ENCODE results near the gene PFAS. TPM values are rescaled to one million over a fixed set of nuclear protein-coding genes. Genes with fewer than 3 reads are reported as not detected.

PFAS gene
- total and polyA plus RNA-seq, 4 donors = 17.4 to 38.1 (median 27.8) TPM

GRCh38 chr17:8227238-8227581, 21.9 kb upstream of the PFAS start:
- Histone ChIP-seq H3K4me1 (ENCODE audit: control insufficient read depth, insufficient read depth, low read length) (peaks cover 40% of the 10 kb centered on the region), H3K4me3 (ENCODE audit: low read depth, low read length) (peak overlapping the region; percentile 55), H3K27me3 (ENCODE audit: control insufficient read depth, insufficient read depth, low read length) (no peaks in the 10 kb centered on the region), H3K27ac (ENCODE audit: low read depth, low read length) (peak overlapping the region; percentile 95), H3K36me3 (ENCODE audit: control insufficient read depth, insufficient read depth, low read length) (peaks cover 47% of the 10 kb centered on the region), H3K9me3 (ENCODE audit: control insufficient read depth, insufficient read depth, low read length) (no peaks in the 10 kb centered on the region)
- DNase-seq (ENCODE audit: low read depth in 4 of 6, low spot score in 6 of 6) = no peak
- WGBS (ENCODE audit: insufficient coverage) = 82% methylated on average over 4 of the region's 4 CpGs

GRCh38 chr17:8231701-8232100, 17.4 kb upstream of the PFAS start:
- DNase-seq (ENCODE audit: low read depth in 4 of 6, low spot score in 6 of 6) = no peak
- H3K27ac ChIP-seq (ENCODE audit: low read depth, low read length) = no peak overlapping the region
- peaks cover 88% of the 10 kb centered on the region for H3K36me3 ChIP-seq (ENCODE audit: control insufficient read depth, insufficient read depth, low read length)
- 97% methylated on average over 10 of the region's 10 CpGs for WGBS (ENCODE audit: insufficient coverage)
- no peaks in the 10 kb centered on the region for H3K9me3 ChIP-seq (ENCODE audit: control insufficient read depth, insufficient read depth, low read length)
- H3K4me3 ChIP-seq (ENCODE audit: low read depth, low read length) = no peak overlapping the region
- no peaks in the 10 kb centered on the region for H3K27me3 ChIP-seq (ENCODE audit: control insufficient read depth, insufficient read depth, low read length)
- peaks cover 11% of the 10 kb centered on the region for H3K4me1 ChIP-seq (ENCODE audit: control insufficient read depth, insufficient read depth, low read length)

- no peaks in the 10 kb centered on the region for H3K9me3 ChIP-seq (ENCODE audit: control insufficient read depth, insufficient read depth, low read length)
- WGBS (ENCODE audit: insufficient coverage) = 93% methylated on average over 17 of the region's 21 CpGs
- H3K27me3 ChIP-seq (ENCODE audit: control insufficient read depth, insufficient read depth, low read length) = no peaks in the 10 kb centered on the region
- no peak for DNase-seq (ENCODE audit: low read depth in 4 of 6, low spot score in 6 of 6)
- no peak overlapping the region for H3K4me3 ChIP-seq (ENCODE audit: low read depth, low read length)
- no peak overlapping the region for H3K27ac ChIP-seq (ENCODE audit: low read depth, low read length)
- H3K4me1 ChIP-seq (ENCODE audit: control insufficient read depth, insufficient read depth, low read length) = no peaks in the 10 kb centered on the region
- H3K36me3 ChIP-seq (ENCODE audit: control insufficient read depth, insufficient read depth, low read length) = peaks cover 83% of the 10 kb centered on the region
Measured at GRCh38 chr17:8234361-8235270, 14.5 kb upstream of the PFAS start.

GRCh38 chr17:8235676-8236075, 13.4 kb upstream of the PFAS start:
- no peak for DNase-seq (ENCODE audit: low read depth in 4 of 6, low spot score in 6 of 6)
- Histone ChIP-seq H3K4me3 (ENCODE audit: low read depth, low read length) (no peak overlapping the region), H3K36me3 (ENCODE audit: control insufficient read depth, insufficient read depth, low read length) (peaks cover 77% of the 10 kb centered on the region), H3K4me1 (ENCODE audit: control insufficient read depth, insufficient read depth, low read length) (no peaks in the 10 kb centered on the region), H3K27ac (ENCODE audit: low read depth, low read length) (no peak overlapping the region), H3K9me3 (ENCODE audit: control insufficient read depth, insufficient read depth, low read length) (no peaks in the 10 kb centered on the region), H3K27me3 (ENCODE audit: control insufficient read depth, insufficient read depth, low read length) (no peaks in the 10 kb centered on the region)
- WGBS (ENCODE audit: insufficient coverage) = 100% methylated on average over 5 of the region's 7 CpGs

GRCh38 chr17:8237175-8237574, 11.9 kb upstream of the PFAS start:
- no peaks in the 10 kb centered on the region for H3K9me3 ChIP-seq (ENCODE audit: control insufficient read depth, insufficient read depth, low read length)
- H3K4me3 ChIP-seq (ENCODE audit: low read depth, low read length) = no peak overlapping the region
- WGBS (ENCODE audit: insufficient coverage) = 100% methylated on average over 2 of the region's 7 CpGs
- DNase-seq (ENCODE audit: low read depth in 4 of 6, low spot score in 6 of 6) = no peak
- H3K27ac ChIP-seq (ENCODE audit: low read depth, low read length) = no peak overlapping the region
- no peaks in the 10 kb centered on the region for H3K4me1 ChIP-seq (ENCODE audit: control insufficient read depth, insufficient read depth, low read length)
- H3K27me3 ChIP-seq (ENCODE audit: control insufficient read depth, insufficient read depth, low read length) = no peaks in the 10 kb centered on the region
- H3K36me3 ChIP-seq (ENCODE audit: control insufficient read depth, insufficient read depth, low read length) = peaks cover 74% of the 10 kb centered on the region

- DNase-seq (ENCODE audit: low read depth in 4 of 6, low spot score in 6 of 6) = no peak
- peaks cover 67% of the 10 kb centered on the region for H3K36me3 ChIP-seq (ENCODE audit: control insufficient read depth, insufficient read depth, low read length)
- 94% methylated on average over 3 of the region's 4 CpGs for WGBS (ENCODE audit: insufficient coverage)
Measured at GRCh38 chr17:8237886-8238285, 11.2 kb upstream of the PFAS start.

GRCh38 chr17:8243827-8244226, 5.3 kb upstream of the PFAS start:
- Histone ChIP-seq H3K4me3 (ENCODE audit: low read depth, low read length) (no peak overlapping the region), H3K36me3 (ENCODE audit: control insufficient read depth, insufficient read depth, low read length) (peaks cover 15% of the 10 kb centered on the region), H3K27me3 (ENCODE audit: control insufficient read depth, insufficient read depth, low read length) (no peaks in the 10 kb centered on the region), H3K4me1 (ENCODE audit: control insufficient read depth, insufficient read depth, low read length) (peaks cover 22% of the 10 kb centered on the region), H3K27ac (ENCODE audit: low read depth, low read length) (no peak overlapping the region), H3K9me3 (ENCODE audit: control insufficient read depth, insufficient read depth, low read length) (no peaks in the 10 kb centered on the region)
- no peak for DNase-seq (ENCODE audit: low read depth in 4 of 6, low spot score in 6 of 6)
- WGBS (ENCODE audit: insufficient coverage) = 86% methylated on average over 4 of the region's 5 CpGs

More at GRCh38 chr17:8237886-8238285, 11.2 kb upstream of the PFAS start:
- Histone ChIP-seq H3K4me1 (ENCODE audit: control insufficient read depth, insufficient read depth, low read length) (no peaks in the 10 kb centered on the region), H3K27me3 (ENCODE audit: control insufficient read depth, insufficient read depth, low read length) (no peaks in the 10 kb centered on the region), H3K9me3 (ENCODE audit: control insufficient read depth, insufficient read depth, low read length) (no peaks in the 10 kb centered on the region), H3K4me3 (ENCODE audit: low read depth, low read length) (no peak overlapping the region), H3K27ac (ENCODE audit: low read depth, low read length) (no peak overlapping the region)

- Histone ChIP-seq H3K9me3 (ENCODE audit: control insufficient read depth, insufficient read depth, low read length) (no peaks in the 10 kb centered on the region), H3K27me3 (ENCODE audit: control insufficient read depth, insufficient read depth, low read length) (no peaks in the 10 kb centered on the region), H3K27ac (ENCODE audit: low read depth, low read length) (no peak overlapping the region), H3K4me1 (ENCODE audit: control insufficient read depth, insufficient read depth, low read length) (peaks cover 22% of the 10 kb centered on the region), H3K4me3 (ENCODE audit: low read depth, low read length) (no peak overlapping the region), H3K36me3 (ENCODE audit: control insufficient read depth, insufficient read depth, low read length) (peaks cover 15% of the 10 kb centered on the region)
- no peak for DNase-seq (ENCODE audit: low read depth in 4 of 6, low spot score in 6 of 6)
- WGBS (ENCODE audit: insufficient coverage) = 100% methylated on average over 2 of the region's 8 CpGs
Measured at GRCh38 chr17:8244768-8245167, 4.3 kb upstream of the PFAS start.

GRCh38 chr17:8249621-8250500, 772 bp downstream of the PFAS start:
- H3K36me3 ChIP-seq (ENCODE audit: control insufficient read depth, insufficient read depth, low read length) = peaks cover 11% of the 10 kb centered on the region
- peak overlapping the region; percentile 97 for H3K4me3 ChIP-seq (ENCODE audit: low read depth, low read length)
- 12% methylated on average over 7 of the region's 10 CpGs for WGBS (ENCODE audit: insufficient coverage)
- DNase-seq (ENCODE audit: low read depth in 4 of 6, low spot score in 6 of 6) = no peak
- H3K4me1 ChIP-seq (ENCODE audit: control insufficient read depth, insufficient read depth, low read length) = peaks cover 22% of the 10 kb centered on the region
- H3K27ac ChIP-seq (ENCODE audit: low read depth, low read length) = peak overlapping the region; percentile 100
- H3K9me3 ChIP-seq (ENCODE audit: control insufficient read depth, insufficient read depth, low read length) = no peaks in the 10 kb centered on the region
- no peaks in the 10 kb centered on the region for H3K27me3 ChIP-seq (ENCODE audit: control insufficient read depth, insufficient read depth, low read length)
